NCI-H187 (cell line): ENCODE results near the gene FYB1.
"Not testable (repeated sequence)": the region's sequence is repeated elsewhere in the genome, so short reads cannot be mapped to it uniquely, and the experiment has no call there.

Source experiments
- DNase-seq, 2 experiments: peaks; one replicate each; lab custom pipeline; 2025; lab: John Stamatoyannopoulos, UW

The FYB1 gene

GRCh38 chr5:39219437-39219836, at the start of gene FYB1:
TSS of gene FYB1 (minus strand) at chr5:39219563. CDS start at chr5:39202960, 16,603 bp downstream.
- DNase-seq = no peak

DNA sequence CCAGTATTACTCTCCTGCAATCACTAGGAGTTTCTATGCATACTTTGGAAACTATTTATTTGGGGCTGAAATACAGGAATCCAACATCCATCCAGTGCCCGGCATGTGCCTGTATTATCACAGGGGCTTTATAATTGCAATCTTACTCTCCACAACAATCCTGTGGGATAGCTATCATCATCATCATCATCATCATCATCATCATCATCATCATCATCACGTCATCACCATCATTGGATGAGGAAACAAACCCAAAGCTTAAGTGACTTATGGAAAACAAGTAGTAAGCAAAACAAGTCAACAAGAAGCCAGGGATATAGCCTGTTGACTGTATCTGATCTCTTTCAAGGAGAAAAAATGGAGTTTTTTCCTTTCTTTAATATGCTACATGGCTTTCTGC, 47.8 kb upstream of the FYB1 start:
- no peak for DNase-seq

DNA sequence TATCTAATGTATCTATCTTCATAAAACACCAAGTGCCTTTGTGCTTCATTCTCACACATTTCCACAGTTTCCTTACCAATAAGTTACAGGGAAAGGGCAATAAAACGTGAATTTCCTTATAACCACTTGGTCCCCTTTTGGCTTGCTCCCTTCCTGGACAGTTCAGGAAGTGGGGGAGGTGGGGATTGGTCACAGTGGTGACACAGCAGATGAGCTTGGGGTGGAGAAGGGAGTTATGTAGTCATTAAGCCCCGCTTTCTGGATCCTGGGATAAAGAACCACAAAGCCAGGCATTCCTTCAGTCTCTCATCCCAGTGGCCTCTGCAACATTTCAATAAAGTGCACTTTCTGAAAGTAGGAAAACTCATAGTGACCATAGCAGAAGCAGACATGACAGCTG, 47.1 kb upstream of the FYB1 start:
- DNase-seq = no peak

DNA sequence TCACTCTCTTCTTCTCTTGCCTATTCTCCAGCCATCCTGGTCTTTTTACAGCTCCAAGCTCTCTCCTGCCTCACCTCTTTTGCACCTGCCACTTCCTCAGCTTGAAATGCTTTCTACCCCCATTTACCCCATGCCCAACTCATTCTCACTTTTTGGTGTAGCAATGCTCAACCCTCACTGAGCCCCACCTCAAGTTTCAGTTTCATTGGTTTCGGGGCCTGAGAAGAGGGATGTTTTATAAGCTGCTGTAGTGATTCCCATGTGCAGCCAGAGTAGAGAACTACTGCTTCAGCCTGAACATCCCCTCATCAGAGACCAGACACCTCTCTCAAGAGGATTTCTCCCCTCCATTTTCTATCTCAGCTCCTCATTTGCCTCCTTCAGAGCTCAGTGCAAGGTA, 45.2 kb upstream of the FYB1 start:
- no peak for DNase-seq

GRCh38 chr5:39262981-39263380, 43.6 kb upstream of the FYB1 start:
- DNase-seq = no peak

DNA sequence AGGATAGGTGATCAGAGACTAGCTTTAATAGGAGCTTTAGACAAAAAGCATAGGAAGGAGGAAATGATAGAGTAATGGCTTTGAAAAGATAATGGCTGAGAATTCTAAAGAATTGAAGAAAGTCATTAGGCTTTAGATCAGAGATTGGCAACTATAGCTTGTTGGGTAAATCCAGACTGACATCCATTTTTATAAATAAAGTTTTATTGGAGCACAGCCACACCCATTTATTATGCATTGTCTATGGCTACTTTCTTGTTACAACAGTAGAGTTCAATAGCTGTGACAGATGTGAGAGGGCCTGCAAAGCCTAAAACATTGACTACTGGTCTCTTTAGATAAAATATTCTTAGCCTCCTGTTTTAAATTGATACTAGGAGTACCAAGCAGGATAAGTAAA, 40.7 kb upstream of the FYB1 start:
- DNase-seq = no peak

GRCh38 chr5:39257554-39257953, 38.2 kb upstream of the FYB1 start:
- no peak for DNase-seq

DNA sequence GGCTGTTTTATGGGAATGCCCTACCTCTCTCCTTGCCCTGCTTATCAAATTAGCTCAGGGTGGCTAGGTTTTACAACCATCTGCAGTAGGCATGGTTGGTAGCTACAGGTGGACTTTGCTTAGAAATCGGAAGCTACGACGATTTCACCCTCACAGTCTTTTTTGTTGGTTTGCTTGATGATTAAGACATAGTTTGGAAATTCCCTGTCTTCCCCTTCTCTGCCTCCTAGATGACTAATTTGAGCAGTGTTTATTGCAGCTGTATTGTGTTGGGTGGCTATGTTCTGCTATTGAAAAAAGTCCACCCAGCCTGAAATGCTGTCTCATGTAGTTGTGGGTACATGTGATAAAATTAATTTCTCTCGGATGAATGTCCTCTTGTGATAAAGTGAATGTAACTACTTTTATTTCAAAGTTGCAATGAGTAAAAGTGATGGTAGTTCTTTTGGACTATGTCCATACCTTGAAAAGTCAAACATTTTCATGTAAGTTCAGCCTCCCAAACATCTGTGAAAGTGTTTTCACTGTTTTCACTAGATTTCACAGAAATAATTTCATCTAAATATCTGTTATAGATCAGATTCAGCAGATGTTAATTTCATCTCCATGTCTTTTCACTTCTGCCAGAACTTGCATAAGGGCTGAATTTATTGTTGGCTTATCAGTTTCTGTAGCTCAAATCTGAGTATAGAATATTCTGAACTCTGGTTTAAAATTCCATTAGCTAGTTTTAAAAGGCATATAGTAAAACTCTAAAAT, 37.3 kb upstream of the FYB1 start:
- DNase-seq = no peak

DNA sequence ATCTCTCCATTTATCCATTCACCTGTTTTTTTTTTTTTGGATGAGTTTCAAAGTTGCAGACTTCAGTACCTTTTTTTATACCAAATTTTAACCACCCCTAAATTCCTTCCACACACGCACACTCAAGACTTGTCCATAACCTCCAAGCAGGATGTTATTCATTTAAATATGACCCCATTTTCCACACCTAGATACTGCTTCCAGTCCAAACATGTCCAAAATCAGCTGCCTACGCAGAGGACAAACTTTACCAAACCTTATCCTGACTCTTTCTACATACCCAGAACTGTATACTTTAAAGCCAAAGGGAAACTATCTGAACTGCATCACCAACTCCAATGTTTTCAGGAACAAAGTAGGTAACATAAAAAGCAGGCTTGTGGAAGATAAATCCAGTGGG, 36.0 kb upstream of the FYB1 start:
- DNase-seq = no peak

DNA sequence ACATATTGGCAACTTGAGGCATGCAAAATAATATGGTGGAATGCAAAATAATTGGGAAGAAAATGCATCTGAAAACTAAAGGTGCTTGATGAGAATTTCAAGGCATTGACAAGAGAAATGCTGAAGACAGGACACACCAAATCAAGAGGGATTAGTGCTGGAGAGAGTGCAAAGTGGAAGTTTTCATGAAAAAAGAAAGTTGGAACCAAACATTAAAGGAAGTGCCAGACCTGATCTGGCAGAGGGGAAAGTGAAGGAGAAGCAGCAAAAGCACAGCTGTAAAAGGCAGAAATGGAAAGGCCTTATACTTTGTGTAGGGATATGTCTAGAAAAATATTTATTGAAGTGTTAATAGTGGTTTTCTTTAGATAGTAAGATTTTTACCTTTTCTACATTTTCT, 35.3 kb upstream of the FYB1 start:
- DNase-seq = no peak

DNA sequence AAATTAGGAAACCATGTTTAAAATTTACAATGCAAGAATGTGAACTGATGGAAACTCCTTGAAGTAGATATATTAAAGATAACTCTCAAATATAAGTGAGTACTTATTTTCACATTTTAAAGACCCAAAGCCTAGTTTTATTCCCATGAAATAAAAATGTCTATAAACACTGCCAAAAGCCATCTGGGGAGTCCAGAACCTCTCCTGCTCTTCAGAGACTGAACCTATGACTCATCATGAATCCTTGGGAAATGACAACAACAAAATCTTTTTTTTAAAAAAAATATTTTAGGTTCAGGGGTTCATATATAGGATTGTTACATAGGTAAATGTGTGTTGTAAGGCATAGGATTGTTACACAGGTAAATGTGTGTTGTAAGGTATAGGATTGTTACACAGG, 33.8 kb upstream of the FYB1 start:
- no peak for DNase-seq

- no peak for DNase-seq
Measured at GRCh38 chr5:39249564-39250274, 30.4 kb upstream of the FYB1 start.

DNA sequence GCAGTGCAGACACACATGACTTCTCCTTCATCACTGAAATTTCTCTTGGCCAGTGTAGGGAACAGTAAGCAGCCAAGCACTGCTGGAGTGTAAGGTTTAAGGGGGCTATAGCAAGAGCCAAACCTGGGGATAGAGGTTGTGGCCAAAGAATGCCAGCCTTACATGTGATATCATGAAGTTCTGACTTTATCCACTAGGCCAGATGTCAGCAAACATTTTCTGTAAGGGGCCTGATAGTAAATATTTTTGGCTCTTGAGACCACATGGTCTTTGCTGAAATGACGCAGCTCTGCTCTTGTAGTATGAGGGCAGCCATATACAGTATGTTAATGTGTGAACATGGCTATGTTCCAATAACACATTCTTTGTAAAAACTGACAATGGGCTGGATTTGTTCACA, 29.7 kb upstream of the FYB1 start:
- DNase-seq = no peak

GRCh38 chr5:39240750-39241149, 21.4 kb upstream of the FYB1 start:
- no peak for DNase-seq

DNA sequence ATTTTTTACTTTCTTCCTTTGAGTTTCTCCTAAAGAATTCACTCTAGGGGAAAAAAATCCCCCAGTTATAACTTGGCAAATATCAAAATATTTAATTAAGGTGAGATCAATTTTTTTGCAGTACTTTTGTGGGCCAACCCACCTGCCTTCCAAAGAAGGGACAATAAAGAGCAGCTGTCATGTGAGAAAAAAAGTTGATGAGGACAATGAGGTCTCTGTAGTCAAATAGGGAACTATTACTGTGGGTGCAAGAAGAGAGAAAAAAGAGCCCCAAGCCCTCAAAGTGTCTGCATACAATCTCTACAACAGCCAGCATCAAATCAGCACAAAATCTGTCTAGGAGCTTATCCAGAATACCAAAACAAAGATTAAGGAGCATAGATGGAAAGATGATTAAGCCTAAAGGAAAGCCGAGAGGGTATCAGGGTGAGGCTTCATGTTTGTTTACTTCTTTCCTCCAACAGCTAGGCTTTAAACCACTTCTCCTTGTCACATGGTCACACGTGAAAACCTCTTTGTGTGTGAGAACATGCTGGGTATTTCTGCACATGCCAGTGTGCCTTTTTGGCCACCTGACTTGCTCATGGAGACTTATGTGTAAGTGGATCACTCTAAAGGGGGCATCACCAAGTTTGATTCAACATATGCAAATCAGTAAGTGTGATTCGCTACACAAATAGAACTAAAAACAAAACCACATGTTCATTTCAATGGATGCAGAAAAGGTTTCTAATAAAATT, 19.2 kb upstream of the FYB1 start:
- no peak for DNase-seq

DNA sequence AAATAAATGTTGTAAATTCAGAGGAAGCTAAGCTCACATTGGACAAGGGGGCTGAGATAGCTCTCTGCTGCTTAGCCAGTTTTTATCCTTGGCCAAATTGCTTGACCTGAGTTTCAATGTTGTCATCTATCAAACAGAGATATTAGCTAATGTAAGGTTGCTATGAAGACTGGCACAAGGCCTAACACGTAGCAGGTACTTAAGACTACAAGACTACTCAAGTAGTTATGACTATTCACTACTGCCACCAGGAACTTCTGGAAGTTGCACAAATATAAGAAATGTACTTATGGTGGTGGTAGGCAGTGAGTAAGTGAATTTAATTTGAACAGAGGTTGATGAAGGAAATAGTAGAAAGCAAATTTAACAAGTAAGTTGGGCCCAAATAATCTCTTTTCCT, 17.4 kb upstream of the FYB1 start:
- DNase-seq = no peak

GRCh38 chr5:39235648-39236047, 16.3 kb upstream of the FYB1 start:
- no peak for DNase-seq

GRCh38 chr5:39234494-39234893, 15.1 kb upstream of the FYB1 start:
- DNase-seq = not testable (repeated sequence)

DNA sequence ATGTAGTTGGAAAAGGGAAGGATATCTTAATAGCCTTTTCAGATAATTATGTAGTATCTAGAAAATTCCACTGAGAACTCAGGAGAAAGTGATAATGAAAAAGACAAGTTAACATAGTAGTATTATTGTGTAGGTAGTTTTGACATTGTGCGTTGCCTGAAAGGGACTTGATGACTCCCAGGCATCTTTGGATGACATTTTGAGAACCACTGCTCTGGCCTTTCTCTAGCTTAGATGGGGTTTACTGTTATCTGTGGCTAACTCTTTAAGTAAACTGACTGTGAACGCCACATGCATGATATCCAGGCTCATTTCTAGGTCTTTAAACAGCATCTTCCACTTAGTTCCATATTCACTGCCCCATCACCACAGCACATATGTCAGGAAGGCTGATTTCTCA, 14.4 kb upstream of the FYB1 start:
- DNase-seq = no peak

GRCh38 chr5:39231705-39232525, 12.6 kb upstream of the FYB1 start:
- DNase-seq = no peak

DNA sequence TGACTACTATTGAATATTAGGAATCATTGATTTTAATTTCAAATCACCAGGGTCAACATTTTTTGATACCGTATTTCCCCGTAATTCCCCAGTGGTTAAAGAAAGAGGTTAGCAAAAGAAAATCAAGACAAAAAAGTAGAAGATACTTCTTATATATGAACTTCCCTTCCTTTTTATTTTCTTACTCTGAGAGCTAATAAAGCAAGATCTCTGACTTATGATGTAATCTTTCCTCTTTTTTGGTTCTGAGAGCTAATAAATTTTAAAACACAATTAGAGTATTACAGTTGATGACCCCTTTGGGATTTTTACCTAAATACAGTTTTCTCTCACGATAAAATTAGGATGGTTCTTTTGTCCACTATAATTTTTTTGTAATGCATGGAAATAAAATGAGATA, 9.2 kb upstream of the FYB1 start:
- no peak for DNase-seq

DNA sequence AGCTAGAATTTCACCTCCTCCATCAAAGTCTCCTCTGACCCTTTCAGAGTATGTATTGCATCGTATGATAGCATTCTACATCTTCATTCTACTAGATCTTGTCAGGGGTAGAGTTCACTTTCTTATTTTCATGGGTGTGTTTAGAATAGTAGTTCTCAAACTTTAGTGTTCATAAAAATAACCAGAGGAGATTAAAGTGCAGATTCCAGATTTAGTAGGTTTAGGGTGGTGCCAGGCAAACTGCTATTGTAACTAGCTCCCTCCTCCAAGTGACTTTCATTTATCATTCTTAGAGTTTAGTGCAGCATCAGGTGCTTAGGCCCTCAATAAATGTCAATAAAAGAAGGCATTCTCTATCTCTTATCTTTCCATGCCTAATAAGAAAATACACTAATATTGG, 7.2 kb upstream of the FYB1 start:
- no peak for DNase-seq
